ENCODE data around the gene ZNF140. TPM values are rescaled to one million over a fixed set of nuclear protein-coding genes. Genes with fewer than 3 reads are reported as not detected.

ZNF140 gene
- total and polyA plus RNA-seq, 2 of the 13 experiments (the other 11 are each of a cell fraction or from before 2014, with no cell fraction given), result 8.7 to 13.5 TPM

- TF ChIP-seq FOXP1 (IDR thresholded peaks at IDR 0.05) (no peak), FOXP1 (CRISPR knock-in tag; IDR thresholded peaks at IDR 0.05) (no peak), ZNF160 (CRISPR knock-in tag; IDR thresholded peaks at IDR 0.05) (peak; percentile 83), FOXJ3 (CRISPR knock-in tag; IDR thresholded peaks at IDR 0.05; ENCODE audit: borderline replicate concordance) (no peak), E2F1 (CRISPR knock-in tag; IDR thresholded peaks at IDR 0.05) (0 out of 2 replicates have a peak, but pooled peaks have one; percentile 60), SP1 (IDR thresholded peaks at IDR 0.05) (no peak), SP1 (CRISPR knock-in tag; IDR thresholded peaks at IDR 0.05) (peak; percentile 43; the same call in 1 of the 2 replicates), NFYB (CRISPR knock-in tag; IDR thresholded peaks at IDR 0.05) (no peak), FLYWCH1 (CRISPR knock-in tag; IDR thresholded peaks at IDR 0.05) (0 out of 2 replicates have a peak, but pooled peaks have one; percentile 73), ATF7 (IDR thresholded peaks at IDR 0.05) (no peak), ATF7 (CRISPR knock-in tag; IDR thresholded peaks at IDR 0.05) (peak; percentile 81; the same call in 1 of the 2 replicates), HNRNPH1 (optimal IDR thresholded peaks at IDR 0.05; ENCODE audit: low read depth, low read length) (no peak), JARID2 (CRISPR knock-in tag; IDR thresholded peaks at IDR 0.05; ENCODE audit: insufficient replicate concordance) (no peak), MIER3 (CRISPR knock-in tag; IDR thresholded peaks at IDR 0.05; ENCODE audit: borderline replicate concordance) (peak; percentile 88; the same call in 1 of the 2 replicates), ZNF232 (CRISPR knock-in tag; IDR thresholded peaks at IDR 0.05; ENCODE audit: borderline replicate concordance) (no peak), YEATS2 (CRISPR knock-in tag; IDR thresholded peaks at IDR 0.05; ENCODE audit: borderline replicate concordance) (no peak)
- TF ChIP-seq, protein P1, sequence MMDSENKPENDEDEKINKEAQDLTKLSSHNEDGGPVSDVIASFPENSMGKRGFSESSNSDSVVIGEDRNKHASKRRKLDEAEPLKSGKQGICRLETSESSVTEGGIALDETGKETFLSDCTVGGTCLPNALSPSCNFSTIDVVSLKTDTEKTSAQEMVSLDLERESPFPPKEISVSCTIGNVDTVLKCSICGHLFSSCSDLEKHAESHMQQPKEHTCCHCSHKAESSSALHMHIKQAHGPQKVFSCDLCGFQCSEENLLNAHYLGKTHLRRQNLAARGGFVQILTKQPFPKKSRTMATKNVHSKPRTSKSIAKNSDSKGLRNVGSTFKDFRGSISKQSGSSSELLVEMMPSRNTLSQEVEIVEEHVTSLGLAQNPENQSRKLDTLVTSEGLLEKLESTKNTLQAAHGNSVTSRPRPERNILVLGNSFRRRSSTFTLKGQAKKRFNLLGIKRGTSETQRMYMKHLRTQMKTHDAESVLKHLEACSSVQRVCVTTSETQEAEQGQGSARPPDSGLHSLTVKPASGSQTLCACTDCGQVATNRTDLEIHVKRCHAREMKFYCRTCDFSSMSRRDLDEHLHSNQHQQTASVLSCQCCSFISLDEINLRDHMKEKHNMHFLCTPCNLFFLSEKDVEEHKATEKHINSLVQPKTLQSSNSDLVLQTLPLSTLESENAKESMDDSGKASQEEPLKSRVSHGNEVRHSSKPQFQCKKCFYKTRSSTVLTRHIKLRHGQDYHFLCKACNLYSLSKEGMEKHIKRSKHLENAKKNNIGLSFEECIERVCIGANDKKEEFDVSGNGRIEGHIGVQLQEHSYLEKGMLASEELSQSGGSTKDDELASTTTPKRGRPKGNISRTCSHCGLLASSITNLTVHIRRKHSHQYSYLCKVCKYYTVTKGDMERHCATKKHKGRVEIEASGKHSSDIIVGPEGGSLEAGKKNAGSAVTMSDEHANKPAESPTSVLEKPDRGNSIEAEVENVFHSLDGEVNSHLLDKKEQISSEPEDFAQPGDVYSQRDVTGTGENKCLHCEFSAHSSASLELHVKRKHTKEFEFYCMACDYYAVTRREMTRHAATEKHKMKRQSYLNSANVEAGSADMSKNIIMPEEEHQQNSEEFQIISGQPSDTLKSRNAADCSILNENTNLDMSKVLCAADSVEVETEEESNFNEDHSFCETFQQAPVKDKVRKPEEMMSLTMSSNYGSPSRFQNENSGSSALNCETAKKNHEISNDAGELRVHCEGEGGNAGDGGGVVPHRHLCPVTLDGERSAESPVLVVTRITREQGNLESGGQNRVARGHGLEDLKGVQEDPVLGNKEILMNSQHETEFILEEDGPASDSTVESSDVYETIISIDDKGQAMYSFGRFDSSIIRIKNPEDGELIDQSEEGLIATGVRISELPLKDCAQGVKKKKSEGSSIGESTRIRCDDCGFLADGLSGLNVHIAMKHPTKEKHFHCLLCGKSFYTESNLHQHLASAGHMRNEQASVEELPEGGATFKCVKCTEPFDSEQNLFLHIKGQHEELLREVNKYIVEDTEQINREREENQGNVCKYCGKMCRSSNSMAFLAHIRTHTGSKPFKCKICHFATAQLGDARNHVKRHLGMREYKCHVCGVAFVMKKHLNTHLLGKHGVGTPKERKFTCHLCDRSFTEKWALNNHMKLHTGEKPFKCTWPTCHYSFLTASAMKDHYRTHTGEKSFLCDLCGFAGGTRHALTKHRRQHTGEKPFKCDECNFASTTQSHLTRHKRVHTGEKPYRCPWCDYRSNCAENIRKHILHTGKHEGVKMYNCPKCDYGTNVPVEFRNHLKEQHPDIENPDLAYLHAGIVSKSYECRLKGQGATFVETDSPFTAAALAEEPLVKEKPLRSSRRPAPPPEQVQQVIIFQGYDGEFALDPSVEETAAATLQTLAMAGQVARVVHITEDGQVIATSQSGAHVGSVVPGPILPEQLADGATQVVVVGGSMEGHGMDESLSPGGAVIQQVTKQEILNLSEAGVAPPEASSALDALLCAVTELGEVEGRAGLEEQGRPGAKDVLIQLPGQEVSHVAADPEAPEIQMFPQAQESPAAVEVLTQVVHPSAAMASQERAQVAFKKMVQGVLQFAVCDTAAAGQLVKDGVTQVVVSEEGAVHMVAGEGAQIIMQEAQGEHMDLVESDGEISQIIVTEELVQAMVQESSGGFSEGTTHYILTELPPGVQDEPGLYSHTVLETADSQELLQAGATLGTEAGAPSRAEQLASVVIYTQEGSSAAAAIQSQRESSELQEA (CRISPR knock-in tag; IDR thresholded peaks at IDR 0.05; ENCODE audit: not compliant biosample characterization), result peak; percentile 81
Observed at GRCh38 chr12:133037207-133038005, 43.3 kb upstream of the ZNF140 start, which contains the start of gene ZNF84 (continued).

Measured in HepG2 (cell line).